Sigmoid colon (tissue), 7 donors: ENCODE results near the gene GLIS1. TPM values are rescaled to one million over a fixed set of nuclear protein-coding genes. Genes with fewer than 3 reads are reported as not detected.

Experiments used
- DNase-seq: peaks from one replicate; pipeline ENCODE4 v3.0.0-alpha.2; 2019
- H3K27ac ChIP-seq, 4 donors: fragments of 200-600 bp; sonication (generic); one replicate each; pipeline ENCODE4 v1.5.1; 2016 to 2019; ENCODE audit warnings: mild to moderate bottlenecking in 1 of 4
- H3K27me3 ChIP-seq, 3 donors: fragments of 200-600 bp; sonication (generic); one replicate each; pipeline ENCODE4 v1.5.1; 2019; ENCODE audit warnings: mild to moderate bottlenecking in 1 of 3
- H3K36me3 ChIP-seq, 4 donors: fragments of 200-600 bp; sonication (generic); one replicate each; pipeline ENCODE4 v1.5.1; 2016 to 2019
- H3K4me1 ChIP-seq, 4 donors: fragments of 200-600 bp; sonication (generic); one replicate each; pipeline ENCODE4 v1.5.1; 2017 to 2019
- H3K4me3 ChIP-seq, 4 donors: fragments of 200-600 bp; sonication (generic); one replicate each; pipeline ENCODE4 v1.5.1; 2017 to 2019; ENCODE audit warnings: mild to moderate bottlenecking in 2 of 4, moderate library complexity in 1 of 4
- H3K9me3 ChIP-seq, 4 donors: fragments of 200-600 bp in 3 of 4; sonication (generic) in 3 of 4; one replicate each; pipeline versions ENCODE4 v1.5.1 to v1.6.1; 2013 to 2019
- EP300 ChIP-seq, 4 donors: sonication (generic); formaldehyde crosslinking; IDR thresholded peaks; one replicate each; pipeline ENCODE4 v1.6.1; 2017; ENCODE audit warnings: antibody characterized with exemption in 4 of 4
- POLR2A ChIP-seq, 2 donors: fragments of 450-650 bp; IDR thresholded peaks; one replicate each; pipeline ENCODE4 v1.6.1; 2016; ENCODE audit warnings: antibody characterized with exemption in 2 of 2, mild to moderate bottlenecking in 2 of 2, moderate library complexity in 2 of 2
- POLR2AphosphoS5 ChIP-seq, 4 donors: sonication (generic); formaldehyde crosslinking; IDR thresholded peaks; one replicate each; pipeline ENCODE4 v1.6.1; 2017; ENCODE audit warnings: antibody characterized with exemption in 4 of 4
- WGBS, 2 donors: extraction: QIAGEN DNeasy Blood & Tissue Kit; methylation state at CpG; one replicate each; pipeline ENCODE4 v1.1.7; 2013; 5-methylcytosine and 5-hydroxymethylcytosine counted together
- intact Hi-C: fragments of 100-400 bp; cut with DNase I; formaldehyde crosslinking; loops from one replicate; pipeline ENCODE4 v1.15.1; 2023
- polyA plus RNA-seq, 3 donors: library from polyadenylated mRNA; stranded (reverse); fragments of 200-250 nt; gene quantifications; one replicate each; pipeline ENCODE4 v1.2.3, GENCODE V29; 2013
- total RNA-seq, 4 donors: library from RNA; depleted of rRNA; stranded (reverse); fragments of >200 nt; gene quantifications; one replicate each; pipeline ENCODE4 v1.1.0, GENCODE V29; 2016
- TF ChIP-seq, protein P1 (sequence below), 4 experiments: fragments of 450-650 bp in 3 of 4; fragments of 200-600 bp in 1 of 4; IDR thresholded peaks; one replicate each; pipeline ENCODE4 v1.5.1; 2016 to 2019; ENCODE audit warnings: antibody characterized with exemption in 4 of 4, mild to moderate bottlenecking in 3 of 4, moderate library complexity in 2 of 4
- donor health status: healthy with polysubstance abuse.
- donor health status: Bipolar disorder and iron deficiency.
- donor health status: healthy.

Gene GLIS1
- total and polyA plus RNA-seq, 7 donors, result 0.16 to 0.83 (median 0.32) TPM; not detected in 4

DNA sequence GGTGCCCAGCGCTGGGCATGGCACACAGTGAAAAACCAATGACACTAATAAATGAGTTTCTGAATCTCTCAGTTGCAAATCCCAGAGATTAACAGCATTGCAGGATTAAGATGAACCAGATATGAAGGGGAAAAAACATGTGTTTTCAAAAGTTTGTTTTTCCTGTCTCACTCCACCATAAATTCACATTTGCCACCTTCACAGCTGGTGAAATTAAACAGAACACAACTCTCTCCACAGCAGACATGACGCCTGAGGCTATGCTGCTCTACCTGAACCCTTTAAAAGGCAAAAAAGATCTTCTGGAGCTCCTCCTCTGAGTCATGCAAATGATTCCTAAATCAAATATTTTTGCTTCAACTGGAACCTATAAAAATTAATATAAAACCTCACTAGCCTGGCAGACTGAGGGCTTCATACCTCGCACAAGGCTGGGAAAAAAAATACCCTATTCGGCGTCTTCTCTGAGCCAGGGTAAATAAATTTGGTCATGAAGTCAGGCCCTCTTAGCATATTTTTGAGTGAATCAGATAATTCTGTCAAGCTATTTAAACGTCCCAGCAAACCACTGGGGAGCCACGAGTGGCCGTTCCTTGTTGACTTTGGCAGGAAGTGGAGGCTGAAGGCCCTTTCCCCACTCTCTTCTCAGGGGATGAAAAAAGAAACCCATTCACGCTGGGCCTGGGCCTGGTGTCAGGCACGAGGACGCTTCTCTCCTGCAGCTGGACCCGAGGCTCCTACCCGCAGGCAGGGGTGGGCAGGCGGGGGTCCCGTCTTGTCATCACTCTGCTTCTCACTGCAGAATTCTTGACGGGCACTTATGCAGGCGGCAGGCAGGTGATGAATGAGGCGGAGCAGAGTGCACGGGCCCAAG, 226.8 kb downstream of the GLIS1 start:
- Histone ChIP-seq H3K27me3 (no peaks in the 10 kb centered on the region), H3K36me3 (no peaks in the 10 kb centered on the region), H3K27ac (peak overlapping the region in 3 of 4 donors; percentile 70 to 78 (median 71)), H3K4me3 (no peak overlapping the region), H3K4me1 (peaks cover 0 to 21% (median 20%) of the 10 kb centered on the region in 4 donors), H3K9me3 (no peaks in the 10 kb centered on the region)
- intact Hi-C loops, result loop anchor here (5.0 kb wide), 1 partner anchor 50 kb away; no protein-coding TSS in a partner anchor
- DNase-seq, result no peak
- 66 to 71% methylated on average over 19 of the region's 19 CpGs for WGBS, 2 donors
- TF ChIP-seq EP300 (IDR thresholded peaks at IDR 0.05) (peak in 2 of 4 donors; percentile 5 to 30), POLR2AphosphoS5 (IDR thresholded peaks at IDR 0.05) (peak; percentile 44 to 73 (median 58))
- TF ChIP-seq, protein P1, sequence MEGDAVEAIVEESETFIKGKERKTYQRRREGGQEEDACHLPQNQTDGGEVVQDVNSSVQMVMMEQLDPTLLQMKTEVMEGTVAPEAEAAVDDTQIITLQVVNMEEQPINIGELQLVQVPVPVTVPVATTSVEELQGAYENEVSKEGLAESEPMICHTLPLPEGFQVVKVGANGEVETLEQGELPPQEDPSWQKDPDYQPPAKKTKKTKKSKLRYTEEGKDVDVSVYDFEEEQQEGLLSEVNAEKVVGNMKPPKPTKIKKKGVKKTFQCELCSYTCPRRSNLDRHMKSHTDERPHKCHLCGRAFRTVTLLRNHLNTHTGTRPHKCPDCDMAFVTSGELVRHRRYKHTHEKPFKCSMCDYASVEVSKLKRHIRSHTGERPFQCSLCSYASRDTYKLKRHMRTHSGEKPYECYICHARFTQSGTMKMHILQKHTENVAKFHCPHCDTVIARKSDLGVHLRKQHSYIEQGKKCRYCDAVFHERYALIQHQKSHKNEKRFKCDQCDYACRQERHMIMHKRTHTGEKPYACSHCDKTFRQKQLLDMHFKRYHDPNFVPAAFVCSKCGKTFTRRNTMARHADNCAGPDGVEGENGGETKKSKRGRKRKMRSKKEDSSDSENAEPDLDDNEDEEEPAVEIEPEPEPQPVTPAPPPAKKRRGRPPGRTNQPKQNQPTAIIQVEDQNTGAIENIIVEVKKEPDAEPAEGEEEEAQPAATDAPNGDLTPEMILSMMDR (IDR thresholded peaks at IDR 0.05), result no peak

DNA sequence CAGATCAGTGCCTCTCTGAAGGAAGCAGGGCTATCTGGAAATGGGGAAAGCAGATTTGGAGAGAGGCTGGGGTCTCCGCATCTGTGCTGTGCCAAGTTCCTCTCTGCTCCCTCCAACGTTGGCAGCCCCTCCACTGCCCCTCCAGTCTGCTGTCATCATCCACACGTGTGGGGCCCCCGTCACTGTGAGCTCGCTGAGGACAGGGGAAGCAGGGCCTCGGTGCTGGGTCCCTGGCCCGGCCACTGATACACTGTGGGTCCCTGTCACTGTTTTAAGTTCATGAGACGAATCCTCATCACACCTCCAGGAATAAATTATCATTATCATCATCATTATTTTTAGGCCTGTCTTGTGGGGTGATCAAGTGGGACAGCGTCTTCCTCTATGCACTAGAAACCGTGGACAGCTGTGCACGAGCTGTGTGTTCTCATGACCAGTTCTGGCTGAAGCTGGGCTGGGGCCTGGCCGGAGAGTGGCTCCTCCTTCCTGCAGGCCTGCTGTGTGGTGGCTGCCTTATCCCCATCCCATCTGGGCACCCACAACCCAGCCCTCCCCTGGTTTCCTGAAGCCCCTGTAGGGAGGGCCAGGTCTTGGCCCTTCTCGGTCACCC, 227.5 kb downstream of the GLIS1 start:
- Histone ChIP-seq H3K4me1 (peaks cover 0 to 21% (median 20%) of the 10 kb centered on the region in 4 donors), H3K4me3 (no peak overlapping the region), H3K27ac (peak overlapping the region in 3 of 4 donors; percentile 70 to 78 (median 71)), H3K27me3 (no peaks in the 10 kb centered on the region), H3K9me3 (no peaks in the 10 kb centered on the region), H3K36me3 (no peaks in the 10 kb centered on the region)
- intact Hi-C loops, result loop anchor here (5.0 kb wide), 1 partner anchor 51 kb away; no protein-coding TSS in a partner anchor
- no peak for DNase-seq
- TF ChIP-seq, protein P1 (IDR thresholded peaks at IDR 0.05), result no peak
- TF ChIP-seq POLR2AphosphoS5 (IDR thresholded peaks at IDR 0.05) (no peak), POLR2A (IDR thresholded peaks at IDR 0.05) (no peak)
- WGBS, 2 donors, result 82 to 83% methylated on average over 13 of the region's 13 CpGs

DNA sequence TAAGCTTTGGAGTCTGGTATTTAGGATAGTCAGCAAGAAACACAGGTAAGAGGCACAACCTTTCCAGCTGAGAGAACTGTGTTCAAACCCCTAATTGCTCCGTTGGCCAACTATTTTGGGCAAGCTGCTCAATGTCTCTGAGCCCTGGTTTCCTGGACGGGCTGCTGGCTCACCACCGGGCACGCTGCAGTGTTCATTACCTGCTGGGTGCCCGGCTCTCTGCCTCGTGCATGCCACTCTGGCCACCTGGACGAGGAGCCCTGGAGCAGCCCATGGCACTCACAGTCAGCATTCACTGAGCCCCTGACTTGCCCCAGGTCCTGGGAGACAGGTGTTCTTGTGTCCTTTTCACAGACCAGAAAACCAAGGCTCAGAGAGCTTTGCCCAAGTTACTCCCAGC, 228.7 kb downstream of the GLIS1 start:
- intact Hi-C loops, result loop anchor here (5.0 kb wide), 1 partner anchor 52 kb away; no protein-coding TSS in a partner anchor
- no peaks in the 10 kb centered on the region for H3K27me3 ChIP-seq
- H3K36me3 ChIP-seq, result no peaks in the 10 kb centered on the region
- peaks cover 0 to 21% (median 20%) of the 10 kb centered on the region in 4 donors for H3K4me1 ChIP-seq
- TF ChIP-seq POLR2A (IDR thresholded peaks at IDR 0.05) (no peak), EP300 (IDR thresholded peaks at IDR 0.05) (no peak), POLR2AphosphoS5 (IDR thresholded peaks at IDR 0.05) (no peak)
- TF ChIP-seq, protein P1 (IDR thresholded peaks at IDR 0.05), result no peak
- H3K4me3 ChIP-seq, result no peak overlapping the region
- 88 to 93% methylated on average over 7 of the region's 7 CpGs for WGBS, 2 donors
- DNase-seq, result no peak
- no peaks in the 10 kb centered on the region for H3K9me3 ChIP-seq
- no peak overlapping the region for H3K27ac ChIP-seq

DNA sequence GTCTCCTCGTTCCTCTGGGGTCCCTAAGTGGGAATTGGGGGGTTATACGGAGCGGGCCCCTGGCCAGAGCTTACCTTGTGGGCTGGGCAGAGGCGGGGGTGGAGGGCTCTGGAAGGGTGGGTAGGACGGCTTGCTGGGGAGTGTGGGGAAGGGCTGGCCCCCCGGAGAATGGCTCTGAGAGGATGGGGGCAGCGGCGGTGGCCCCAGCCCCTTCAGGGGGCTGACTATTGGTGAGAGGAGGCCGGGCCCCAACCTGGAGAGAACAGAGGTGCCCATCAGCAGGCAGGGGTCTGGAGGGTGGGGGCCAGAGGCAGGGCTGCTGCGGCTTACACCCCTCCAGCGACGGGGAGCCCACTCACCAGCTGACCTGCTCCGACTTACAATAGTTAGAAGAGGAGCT, 229.2 kb downstream of the GLIS1 start:
- Histone ChIP-seq H3K36me3 (no peaks in the 10 kb centered on the region), H3K27me3 (no peaks in the 10 kb centered on the region), H3K27ac (no peak overlapping the region), H3K4me1 (peaks cover 0 to 21% (median 20%) of the 10 kb centered on the region in 4 donors), H3K4me3 (no peak overlapping the region), H3K9me3 (no peaks in the 10 kb centered on the region)
- no peak for DNase-seq
- intact Hi-C loops, result loop anchor here (5.0 kb wide), 1 partner anchor 53 kb away; no protein-coding TSS in a partner anchor
- no peak for TF ChIP-seq EP300 (IDR thresholded peaks at IDR 0.05)
- TF ChIP-seq POLR2A (IDR thresholded peaks at IDR 0.05), result no peak
- TF ChIP-seq, protein P1 (IDR thresholded peaks at IDR 0.05), result no peak
- no peak for TF ChIP-seq POLR2AphosphoS5 (IDR thresholded peaks at IDR 0.05)
- 88 to 91% methylated on average over 13 of the region's 13 CpGs for WGBS, 2 donors
